NB4 (cell line): ENCODE measurements around the gene RPF1.

Experiments used
- CTCF ChIP-seq: IDR thresholded peaks from one replicate; pipeline ENCODE4 v1.5.1; 2012; ENCODE audit warnings: low read depth, low read length
- POLR2A ChIP-seq: IDR thresholded peaks from 2 replicates; pipeline ENCODE4 v1.6.1; 2011; ENCODE audit warnings: mild to moderate bottlenecking; ENCODE audit not compliant: insufficient read length; ENCODE audit errors: extremely low read depth

- TF ChIP-seq CTCF (no peak), POLR2A (no peak)
Observed at GRCh38 chr1:84434801-84435549, 44.1 kb upstream of the RPF1 start.
